PC-3 (cell line): ENCODE measurements around the gene AMFR.

ENCODE experiments used
- CTCF ChIP-seq: fragments of 300-600 bp; sonication (generic); conservative IDR thresholded peaks from 2 replicates; pipeline ENCODE4 v1.5.1; 2017; ENCODE audit warnings: antibody characterized with exemption, low read depth, mild to moderate bottlenecking, low read length
- EZH2 ChIP-seq: fragments of 300-600 bp; sonication (generic); IDR thresholded peaks from one replicate; pipeline ENCODE4 v1.6.1; 2017; ENCODE audit warnings: antibody characterized with exemption, mild to moderate bottlenecking, low read length; ENCODE audit not compliant: unreplicated experiment

GRCh38 chr16:56355221-56355620 is 70.1 kb downstream of the AMFR start:
- TF ChIP-seq EZH2 (no peak), CTCF (no peak)
